Keratinocyte (primary cell): ENCODE results near the gene TSTD1.

ENCODE experiments used
- CTCF ChIP-seq, 3 experiments: IDR thresholded peaks in 1 of 3; conservative IDR thresholded peaks in 1 of 3; optimal IDR thresholded peaks in 1 of 3; 2 replicates in 2 of 3; 3 replicates in 1 of 3; pipeline versions ENCODE3 to v1.5.1; 2011; ENCODE audit warnings: low read length in 3 of 3, mild to moderate bottlenecking in 3 of 3, moderate library complexity in 2 of 3, control low read depth in 1 of 3, inconsistent platforms in 1 of 3; ENCODE audit not compliant: insufficient read depth in 2 of 3; ENCODE audit errors: extremely low read depth in 1 of 3
- EZH2 ChIP-seq: IDR thresholded peaks from one replicate; pipeline ENCODE4 v1.6.1; 2012; ENCODE audit warnings: inconsistent platforms, mild to moderate bottlenecking, low read length, moderate library complexity

- peak in 1 of 3 experiments; percentile 41 for TF ChIP-seq CTCF (optimal IDR thresholded peaks at IDR 0.05 in 1 of 3, IDR thresholded peaks at IDR 0.05 in 1 of 3, conservative IDR thresholded peaks at IDR 0.05 in 1 of 3; ENCODE audit: extremely low read depth in 1 of 3, insufficient read depth in 2 of 3, low read length in 3 of 3)
- no peak for TF ChIP-seq EZH2
Observed at GRCh38 chr1:161054805-161055204, 16.0 kb upstream of the TSTD1 start.
